RWPE2 (cell line): ENCODE data around the gene SVEP1.
A peak's percentile ranks its signal among the peaks of the same experiment; 100 is the strongest.

Experiments used
- ATAC-seq: fragments of 200-7000 bp; cut with Tn5 transposase; 3 replicates; pipeline ENCODE4 v1.9.1; 2021; ENCODE audit warnings: low read depth
- DNase-seq: peaks from one replicate; pipeline ENCODE4 v3.0.0-alpha.2; 2020; ENCODE audit warnings: low spot score
- H3K27ac ChIP-seq: fragments of 450-650 bp; 2 replicates; pipeline ENCODE4 v1.5.1; 2017; ENCODE audit warnings: mild to moderate bottlenecking; ENCODE audit not compliant: poor library complexity, severe bottlenecking
- H3K27me3 ChIP-seq: fragments of 250-450 bp; sonication (Bioruptor Pico); 2 replicates; pipeline ENCODE4 v1.5.1; 2021; ENCODE audit warnings: mild to moderate bottlenecking, moderate library complexity; ENCODE audit not compliant: insufficient read depth, poor library complexity, severe bottlenecking
- H3K36me3 ChIP-seq: fragments of 250-450 bp; sonication (Bioruptor Pico); 2 replicates; pipeline ENCODE4 v1.5.1; 2020; ENCODE audit warnings: low read depth, mild to moderate bottlenecking, moderate library complexity
- H3K4me1 ChIP-seq: fragments of 250-450 bp; sonication (Bioruptor Pico); 2 replicates; pipeline ENCODE4 v1.5.1; 2021; ENCODE audit warnings: mild to moderate bottlenecking, moderate library complexity; ENCODE audit not compliant: insufficient read depth, poor library complexity, severe bottlenecking
- H3K4me3 ChIP-seq: fragments of 250-450 bp; sonication (Bioruptor Pico); 2 replicates; pipeline ENCODE4 v1.5.1; 2021; ENCODE audit warnings: mild to moderate bottlenecking, moderate library complexity; ENCODE audit not compliant: severe bottlenecking
- H3K9me3 ChIP-seq: fragments of 250-450 bp; sonication (Bioruptor Pico); 2 replicates; pipeline ENCODE4 v1.5.1; 2021; ENCODE audit warnings: mild to moderate bottlenecking, moderate library complexity; ENCODE audit not compliant: severe bottlenecking
- CTCF ChIP-seq: fragments of 450-650 bp; IDR thresholded peaks from one replicate; pipeline ENCODE4 v1.5.1; 2017; ENCODE audit warnings: mild to moderate bottlenecking, moderate library complexity; ENCODE audit not compliant: poor library complexity, severe bottlenecking

The SVEP1 gene

DNA sequence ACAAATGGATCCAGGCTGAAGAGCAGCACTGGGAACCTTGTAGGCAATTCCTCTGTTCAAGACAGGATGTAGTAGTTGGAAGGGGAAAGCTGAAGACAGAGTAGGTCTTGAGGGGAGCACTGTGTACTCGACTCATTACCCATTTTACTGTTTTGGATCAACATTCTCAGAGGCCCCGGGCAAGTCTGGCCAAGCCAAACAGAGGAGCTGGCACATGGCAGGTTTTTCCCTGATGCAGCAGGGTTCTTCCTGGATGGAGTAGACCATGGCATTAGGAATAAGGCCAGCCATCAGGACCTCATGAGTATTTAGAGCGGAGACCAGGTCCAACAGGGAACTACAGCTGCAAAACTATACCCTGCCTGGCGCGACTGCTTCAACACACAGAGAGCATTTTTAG, 4.4 kb downstream of the SVEP1 start:
- Histone ChIP-seq H3K27me3 (no peaks in the 10 kb centered on the region), H3K27ac (peak overlapping the region; percentile 29), H3K36me3 (no peaks in the 10 kb centered on the region), H3K9me3 (no peaks in the 10 kb centered on the region), H3K4me3 (no peak overlapping the region), H3K4me1 (peaks cover 20% of the 10 kb centered on the region)
- ATAC-seq (no peak), DNase-seq (no peak)
- no peak for TF ChIP-seq CTCF

GRCh38 chr9:110573305-110573704, 6.2 kb downstream of the SVEP1 start:
- TF ChIP-seq CTCF = no peak
- Histone ChIP-seq H3K9me3 (no peaks in the 10 kb centered on the region), H3K4me3 (no peak overlapping the region), H3K36me3 (no peaks in the 10 kb centered on the region), H3K27me3 (no peaks in the 10 kb centered on the region), H3K27ac (no peak overlapping the region), H3K4me1 (peaks cover 19% of the 10 kb centered on the region)
- no peak for ATAC-seq
- no peak for DNase-seq

- no peak for DNase-seq
- Histone ChIP-seq H3K4me1 (peaks cover 19% of the 10 kb centered on the region), H3K4me3 (no peak overlapping the region), H3K27me3 (no peaks in the 10 kb centered on the region), H3K27ac (no peak overlapping the region), H3K36me3 (no peaks in the 10 kb centered on the region), H3K9me3 (no peaks in the 10 kb centered on the region)
- no peak for TF ChIP-seq CTCF
- ATAC-seq = no peak
These were observed 7.6 kb downstream of the SVEP1 start for GRCh38 chr9:110571801-110572483.

GRCh38 chr9:110566156-110566555, 13.4 kb downstream of the SVEP1 start:
- no peak for ATAC-seq
- H3K9me3 ChIP-seq = no peaks in the 10 kb centered on the region
- no peak for TF ChIP-seq CTCF

DNA sequence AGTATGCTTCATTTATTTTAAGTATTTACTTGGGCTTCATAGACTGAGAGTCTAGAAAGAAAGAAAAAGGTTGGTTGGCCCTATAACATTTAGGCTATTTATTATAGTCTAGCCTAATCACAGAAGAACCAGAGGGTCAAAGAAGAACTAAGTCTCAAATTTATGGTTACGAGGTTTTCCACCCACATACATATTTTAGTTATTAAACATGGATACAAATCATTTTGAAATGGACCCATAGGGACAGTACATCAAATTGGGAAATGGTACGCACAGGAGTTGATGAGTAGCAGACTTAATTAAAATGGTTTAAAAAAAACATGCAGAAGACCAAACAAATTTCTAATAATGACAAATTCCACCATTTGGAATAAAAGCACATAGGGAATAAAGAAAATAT, 17.7 kb downstream of the SVEP1 start:
- Histone ChIP-seq H3K4me1 (no peaks in the 10 kb centered on the region), H3K4me3 (no peak overlapping the region), H3K36me3 (no peaks in the 10 kb centered on the region), H3K9me3 (no peaks in the 10 kb centered on the region), H3K27me3 (no peaks in the 10 kb centered on the region), H3K27ac (no peak overlapping the region)
- DNase-seq (no peak), ATAC-seq (no peak)
- no peak for TF ChIP-seq CTCF

More at GRCh38 chr9:110566156-110566555, 13.4 kb downstream of the SVEP1 start:
- no peaks in the 10 kb centered on the region for H3K36me3 ChIP-seq
- no peaks in the 10 kb centered on the region for H3K27me3 ChIP-seq
- no peak overlapping the region for H3K27ac ChIP-seq
- H3K4me1 ChIP-seq = no peaks in the 10 kb centered on the region
- no peak overlapping the region for H3K4me3 ChIP-seq
- DNase-seq = no peak
